Immature natural killer cell (primary cell): Measurements from ENCODE around the gene KRT13. TPM values are rescaled to one million over a fixed set of nuclear protein-coding genes. Genes with fewer than 3 reads are reported as not detected.
A peak's percentile ranks its signal among the peaks of the same experiment; 100 is the strongest.

Experiments used
- DNase-seq, 3 donors: peaks; one replicate each; pipeline ENCODE4 v3.0.0; 2022; ENCODE audit warnings: mixed read lengths in 1 of 3
- H3K27ac Mint-ChIP-seq, 6 donors: one replicate each; pipeline ENCODE4 v1.8.0; 2020; ENCODE audit warnings: mixed read lengths in 6 of 6, mild to moderate bottlenecking in 5 of 6, inconsistent platforms in 4 of 6, moderate library complexity in 3 of 6
- H3K27me3 Mint-ChIP-seq, 3 donors: one replicate each; pipeline ENCODE4 v1.8.0; 2020 to 2021; ENCODE audit warnings: low read depth in 3 of 3, mild to moderate bottlenecking in 3 of 3, mixed read lengths in 3 of 3, moderate library complexity in 3 of 3, inconsistent platforms in 1 of 3
- H3K36me3 Mint-ChIP-seq, 3 donors: one replicate each; pipeline ENCODE4 v1.8.0; 2020; ENCODE audit warnings: mixed read lengths in 3 of 3, inconsistent platforms in 2 of 3, mild to moderate bottlenecking in 2 of 3
- H3K4me1 Mint-ChIP-seq, 2 donors: one replicate each; pipeline ENCODE4 v1.8.0; 2020; ENCODE audit warnings: inconsistent platforms in 2 of 2, mild to moderate bottlenecking in 2 of 2, mixed read lengths in 2 of 2, moderate library complexity in 1 of 2
- H3K4me3 Mint-ChIP-seq, 5 donors: one replicate each; pipeline ENCODE4 v1.8.0; 2020; ENCODE audit warnings: mild to moderate bottlenecking in 5 of 5, mixed read lengths in 5 of 5, inconsistent platforms in 3 of 5, moderate library complexity in 3 of 5
- H3K9me3 Mint-ChIP-seq, 6 donors: one replicate each; pipeline ENCODE4 v1.8.0; 2020; ENCODE audit warnings: mild to moderate bottlenecking in 6 of 6, mixed read lengths in 6 of 6, inconsistent platforms in 4 of 6, moderate library complexity in 3 of 6
- polyA plus RNA-seq, 3 donors: library from polyadenylated mRNA; unstranded; fragments of 300-500 nt; fragmentation: Illumina TruSeq; gene quantifications; one replicate each; pipeline ENCODE4 v1.2.3, GENCODE V29; 2021

The KRT13 gene
- polyA plus RNA-seq, 3 donors from 2014 or later, result not detected

GRCh38 chr17:41505809-41506767 is 676 bp upstream of the KRT13 start:
- Mint-ChIP-seq H3K4me3 (no peak overlapping the region), H3K9me3 (no peaks in the 10 kb centered on the region), H3K27ac (no peak overlapping the region), H3K27me3 (peaks cover 0 to 6% (median 3%) of the 10 kb centered on the region in 3 donors), H3K36me3 (no peaks in the 10 kb centered on the region), H3K4me1 (no peaks in the 10 kb centered on the region)
- no peak for DNase-seq

- no peaks in the 10 kb centered on the region for H3K4me1 Mint-ChIP-seq
- H3K9me3 Mint-ChIP-seq, result no peaks in the 10 kb centered on the region
- no peaks in the 10 kb centered on the region for H3K36me3 Mint-ChIP-seq
- no peak overlapping the region for H3K4me3 Mint-ChIP-seq
- H3K27ac Mint-ChIP-seq, result no peak overlapping the region
- H3K27me3 Mint-ChIP-seq, result peaks cover 0 to 5% (median 4%) of the 10 kb centered on the region in 3 donors
- no peak for DNase-seq
Observed at GRCh38 chr17:41504246-41504977, 1.0 kb downstream of the KRT13 start.

GRCh38 chr17:41503202-41503601 is 2.2 kb downstream of the KRT13 start:
- H3K9me3 Mint-ChIP-seq, result no peaks in the 10 kb centered on the region
- no peaks in the 10 kb centered on the region for H3K36me3 Mint-ChIP-seq
- no peak for DNase-seq
- H3K4me3 Mint-ChIP-seq, result no peak overlapping the region
- H3K27ac Mint-ChIP-seq, result no peak overlapping the region
- peaks cover 0 to 5% (median 4%) of the 10 kb centered on the region in 3 donors for H3K27me3 Mint-ChIP-seq
- H3K4me1 Mint-ChIP-seq, result no peaks in the 10 kb centered on the region

GRCh38 chr17:41500131-41500911 is 5.1 kb downstream of the KRT13 start:
- Mint-ChIP-seq H3K27me3 (peaks cover 0 to 7% (median 0%) of the 10 kb centered on the region in 3 donors), H3K36me3 (no peaks in the 10 kb centered on the region)

GRCh38 chr17:41499714-41500113 is 5.7 kb downstream of the KRT13 start:
- H3K27ac Mint-ChIP-seq, result no peak overlapping the region
- no peak for DNase-seq

More at GRCh38 chr17:41500131-41500911, 5.1 kb downstream of the KRT13 start:
- Mint-ChIP-seq H3K27ac (no peak overlapping the region), H3K9me3 (no peaks in the 10 kb centered on the region), H3K4me1 (peaks cover 0 to 2% of the 10 kb centered on the region in 2 donors), H3K4me3 (no peak overlapping the region)
- no peak for DNase-seq

GRCh38 chr17:41498276-41498675 is 7.1 kb downstream of the KRT13 start:
- DNase-seq, result no peak
- no peak overlapping the region for H3K27ac Mint-ChIP-seq
- no peaks in the 10 kb centered on the region for H3K36me3 Mint-ChIP-seq
- H3K4me3 Mint-ChIP-seq, result no peak overlapping the region
- peaks cover 0 to 4% (median 1%) of the 10 kb centered on the region in 3 donors for H3K27me3 Mint-ChIP-seq
- H3K9me3 Mint-ChIP-seq, result no peaks in the 10 kb centered on the region
- H3K4me1 Mint-ChIP-seq, result peaks cover 0 to 2% of the 10 kb centered on the region in 2 donors

More at GRCh38 chr17:41499714-41500113, 5.7 kb downstream of the KRT13 start:
- Mint-ChIP-seq H3K36me3 (no peaks in the 10 kb centered on the region), H3K4me3 (no peak overlapping the region), H3K4me1 (peaks cover 0 to 2% of the 10 kb centered on the region in 2 donors), H3K27me3 (peaks cover 0 to 4% (median 0%) of the 10 kb centered on the region in 3 donors), H3K9me3 (no peaks in the 10 kb centered on the region)

- no peak overlapping the region for H3K4me3 Mint-ChIP-seq
- H3K4me1 Mint-ChIP-seq, result peaks cover 0 to 2% of the 10 kb centered on the region in 2 donors
- H3K36me3 Mint-ChIP-seq, result no peaks in the 10 kb centered on the region
- H3K27ac Mint-ChIP-seq, result no peak overlapping the region
- H3K9me3 Mint-ChIP-seq, result no peaks in the 10 kb centered on the region
- H3K27me3 Mint-ChIP-seq, result peaks cover 0 to 5% (median 4%) of the 10 kb centered on the region in 3 donors
- peak; percentile 12 to 18 (median 14) for DNase-seq
Observed at GRCh38 chr17:41496803-41497484, 8.5 kb downstream of the KRT13 start.

GRCh38 chr17:41494524-41494923 is 10.9 kb downstream of the KRT13 start:
- Mint-ChIP-seq H3K4me3 (no peak overlapping the region), H3K4me1 (peaks cover 0 to 2% of the 10 kb centered on the region in 2 donors), H3K27ac (no peak overlapping the region), H3K36me3 (no peaks in the 10 kb centered on the region), H3K9me3 (no peaks in the 10 kb centered on the region), H3K27me3 (peaks cover 2 to 9% (median 4%) of the 10 kb centered on the region in 3 donors)
- no peak for DNase-seq

- no peak overlapping the region for H3K4me3 Mint-ChIP-seq
- H3K36me3 Mint-ChIP-seq, result no peaks in the 10 kb centered on the region
- H3K9me3 Mint-ChIP-seq, result no peaks in the 10 kb centered on the region
- peaks cover 0 to 2% of the 10 kb centered on the region in 2 donors for H3K4me1 Mint-ChIP-seq
- DNase-seq, result no peak
- no peak overlapping the region for H3K27ac Mint-ChIP-seq
- peaks cover 3 to 9% (median 4%) of the 10 kb centered on the region in 3 donors for H3K27me3 Mint-ChIP-seq
Observed at GRCh38 chr17:41492771-41493170, 12.6 kb downstream of the KRT13 start.

GRCh38 chr17:41492351-41492750 is 13.1 kb downstream of the KRT13 start:
- no peak for DNase-seq
- Mint-ChIP-seq H3K4me1 (peaks cover 0 to 2% of the 10 kb centered on the region in 2 donors), H3K27ac (no peak overlapping the region)

GRCh38 chr17:41491476-41491875 is 13.9 kb downstream of the KRT13 start:
- Mint-ChIP-seq H3K9me3 (no peaks in the 10 kb centered on the region), H3K4me3 (no peak overlapping the region), H3K4me1 (no peaks in the 10 kb centered on the region), H3K27ac (no peak overlapping the region), H3K36me3 (no peaks in the 10 kb centered on the region), H3K27me3 (peaks cover 3 to 9% (median 4%) of the 10 kb centered on the region in 3 donors)
- DNase-seq, result no peak

More at GRCh38 chr17:41492351-41492750, 13.1 kb downstream of the KRT13 start:
- peaks cover 3 to 9% (median 4%) of the 10 kb centered on the region in 3 donors for H3K27me3 Mint-ChIP-seq
- H3K9me3 Mint-ChIP-seq, result no peaks in the 10 kb centered on the region
- H3K4me3 Mint-ChIP-seq, result no peak overlapping the region
- H3K36me3 Mint-ChIP-seq, result no peaks in the 10 kb centered on the region

GRCh38 chr17:41490000-41490990 is 15.1 kb downstream of the KRT13 start:
- Mint-ChIP-seq H3K36me3 (no peaks in the 10 kb centered on the region), H3K27me3 (peaks cover 2 to 11% (median 6%) of the 10 kb centered on the region in 3 donors), H3K9me3 (no peaks in the 10 kb centered on the region), H3K4me1 (no peaks in the 10 kb centered on the region), H3K27ac (no peak overlapping the region), H3K4me3 (no peak overlapping the region)
- no peak for DNase-seq
